ENCODE measurements around the gene ADAM22.
A peak's percentile ranks its signal among the peaks of the same experiment; 100 is the strongest.

Gene ADAM22

DNA sequence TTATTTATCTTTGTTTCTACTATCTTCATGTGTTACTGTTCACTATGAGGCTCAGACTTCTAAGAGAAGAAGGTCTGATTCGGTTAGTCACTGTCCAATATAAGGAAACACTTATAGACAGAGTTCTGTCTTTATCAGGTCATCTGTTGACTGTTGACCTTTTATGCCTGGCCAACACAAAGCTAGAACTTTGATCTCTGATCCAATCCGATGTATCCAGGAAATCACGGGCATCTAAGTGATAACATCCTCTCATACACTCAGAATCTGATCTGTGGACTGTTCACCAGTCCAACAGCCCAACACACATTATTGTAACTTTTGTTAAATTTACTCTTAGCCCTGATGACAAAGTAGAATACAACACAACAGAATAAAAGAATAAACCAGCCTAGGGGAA, 171.2 kb downstream of the ADAM22 start:
- in situ Hi-C loops (cut with HindIII; ENCODE audit: low sequenced_read_pairs), result no loop called here
- no peak overlapping the region for H3K4me3 ChIP-seq (ENCODE audit: low read depth, low read length)
- no peak for TF ChIP-seq CTCF (IDR thresholded peaks at IDR 0.05; ENCODE audit: low read depth, low read length)
- DNase-seq (ENCODE audit: low read depth, low spot score), result no peak

DNA sequence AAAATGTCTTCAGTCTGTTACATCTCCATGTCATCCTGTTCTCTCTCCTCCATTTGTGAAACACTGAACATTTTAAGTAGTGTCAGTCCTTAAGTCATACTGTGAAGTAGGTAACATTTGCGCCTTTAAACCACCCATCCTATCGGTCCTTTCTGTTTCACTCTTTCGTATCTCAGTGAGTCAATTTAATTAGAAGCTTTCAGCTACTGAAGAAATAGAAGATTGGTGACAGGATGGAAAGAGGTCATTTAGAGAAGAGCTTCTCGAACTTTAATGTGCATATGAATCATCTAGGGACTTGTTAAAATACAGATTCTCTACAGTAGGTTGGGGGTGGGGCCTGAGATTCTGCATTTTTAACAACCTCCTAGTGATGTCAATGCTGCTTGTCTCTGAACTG, 172.4 kb downstream of the ADAM22 start:
- in situ Hi-C loops (cut with HindIII; ENCODE audit: low sequenced_read_pairs), result no loop called here
- no peak overlapping the region for H3K4me3 ChIP-seq (ENCODE audit: low read depth, low read length)
- TF ChIP-seq CTCF (IDR thresholded peaks at IDR 0.05; ENCODE audit: low read depth, low read length), result no peak
- DNase-seq (ENCODE audit: low read depth, low spot score), result no peak

GRCh38 chr7:88109612-88110011, 175.6 kb downstream of the ADAM22 start:
- no peak overlapping the region for H3K4me3 ChIP-seq (ENCODE audit: low read depth, low read length)
- no peak for DNase-seq (ENCODE audit: low read depth, low spot score)
- TF ChIP-seq CTCF (IDR thresholded peaks at IDR 0.05; ENCODE audit: low read depth, low read length), result no peak
- in situ Hi-C loops (cut with HindIII; ENCODE audit: low sequenced_read_pairs), result no loop called here

DNA sequence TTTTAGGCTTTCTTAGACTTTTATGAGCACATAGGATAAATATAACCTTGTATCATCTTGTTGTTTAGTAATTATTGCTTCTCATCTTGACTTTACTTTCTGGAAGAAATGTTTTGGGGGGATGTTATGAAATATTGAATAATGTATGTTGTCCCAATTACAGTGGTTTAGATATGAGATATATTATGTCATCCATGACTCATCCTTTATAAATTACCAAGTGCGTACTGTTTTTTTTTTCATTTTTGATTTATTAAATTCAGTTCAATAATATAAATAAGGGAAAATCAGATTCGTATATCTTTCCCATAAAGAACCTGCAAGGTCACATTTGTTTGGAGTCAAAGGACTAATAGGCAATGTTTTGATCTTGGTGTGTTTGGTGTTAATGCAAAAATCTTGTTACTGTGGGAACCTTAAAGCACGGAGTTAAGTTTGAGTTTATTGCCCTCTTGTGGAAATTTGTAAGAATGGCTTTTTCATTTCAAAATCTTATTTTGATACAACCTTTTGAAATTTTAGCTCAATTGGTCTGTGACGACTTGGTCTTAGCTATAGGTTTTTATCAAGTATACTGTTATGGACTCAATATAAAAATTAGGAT, 177.2 kb downstream of the ADAM22 start:
- H3K4me3 ChIP-seq (ENCODE audit: low read depth, low read length), result no peak overlapping the region
- in situ Hi-C loops (cut with HindIII; ENCODE audit: low sequenced_read_pairs), result no loop called here
- DNase-seq (ENCODE audit: low read depth, low spot score), result peak; percentile 74
- peak; percentile 40 for TF ChIP-seq CTCF (IDR thresholded peaks at IDR 0.05; ENCODE audit: low read depth, low read length)

GRCh38 chr7:88111954-88112471, 178.0 kb downstream of the ADAM22 start:
- in situ Hi-C loops (cut with HindIII; ENCODE audit: low sequenced_read_pairs), result no loop called here
- TF ChIP-seq CTCF (IDR thresholded peaks at IDR 0.05; ENCODE audit: low read depth, low read length), result no peak
- DNase-seq (ENCODE audit: low read depth, low spot score), result no peak
- H3K4me3 ChIP-seq (ENCODE audit: low read depth, low read length), result no peak overlapping the region

DNA sequence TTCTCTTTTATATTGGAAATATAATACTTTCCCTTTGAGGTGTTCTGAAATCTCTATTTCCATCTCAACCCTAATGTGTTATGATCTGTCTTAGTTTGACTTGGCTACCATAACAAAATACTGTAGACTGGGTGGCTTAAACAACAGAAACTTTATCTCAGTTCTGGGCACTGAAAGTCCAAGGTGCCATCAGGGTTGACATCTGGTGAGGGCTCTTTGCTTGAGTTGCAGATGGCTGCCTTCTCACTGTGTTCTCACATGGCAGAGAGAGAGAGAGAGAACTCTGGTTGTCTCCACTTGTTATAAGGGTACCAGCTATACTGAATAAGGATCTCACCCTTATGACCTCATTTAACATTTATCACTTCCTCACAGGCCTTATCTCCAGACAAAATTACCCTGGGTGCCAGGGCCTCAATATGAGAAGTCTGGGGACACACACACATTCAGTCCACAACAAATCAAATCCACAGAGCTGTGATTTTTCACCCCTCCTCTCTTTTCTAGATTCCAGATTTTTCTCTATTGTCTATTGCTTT, 181.3 kb downstream of the ADAM22 start:
- TF ChIP-seq CTCF (IDR thresholded peaks at IDR 0.05; ENCODE audit: low read depth, low read length), result no peak
- H3K4me3 ChIP-seq (ENCODE audit: low read depth, low read length), result no peak overlapping the region
- no peak for DNase-seq (ENCODE audit: low read depth, low spot score)
- in situ Hi-C loops (cut with HindIII; ENCODE audit: low sequenced_read_pairs), result no loop called here
